Endothelial cell of umbilical vein (primary cell): ENCODE data around the gene SYNDIG1. TPM values are rescaled to one million over a fixed set of nuclear protein-coding genes. Genes with fewer than 3 reads are reported as not detected.

Experiments used
- BruUV-seq: library from RNA; stranded (reverse); fragments of 400-500 nt; replicated peaks from 2 replicates; lab custom pipeline; 2021; lab: Mats Ljungman, UMichigan
- CTCF ChIA-PET: fragments of 300-600, 350-600 bp; sonication (Branson Sonifier 250); formaldehyde crosslinking; loops from one replicate; lab custom pipeline; 2021; ENCODE audit warnings: antibody characterized with exemption, inconsistent platforms; lab: Charles Lee
- POLR2A ChIA-PET: fragments of 300-600, 350-600 bp; sonication (Branson Sonifier 250); formaldehyde crosslinking; loops from one replicate; lab custom pipeline; 2021; ENCODE audit warnings: antibody characterized with exemption, inconsistent platforms; lab: Charles Lee
- DNase-seq: peaks from one replicate; pipeline ENCODE4 v3.0.0-alpha.2; 2011; ENCODE audit warnings: low read depth, low spot score
- FAIRE-seq: peaks from 2 replicates; lab custom pipeline; 2011; peaks lifted over from hg19 to GRCh38; lab: Jason Lieb, UNC
- H2AFZ ChIP-seq: 2 replicates; pipeline ENCODE4 v1.6.0; 2012; ENCODE audit warnings: low read depth, low read length, control low read depth, inconsistent platforms
- H3K27ac ChIP-seq: 2 replicates; pipeline ENCODE4 v1.5.1; 2011; ENCODE audit warnings: low read depth, mild to moderate bottlenecking, control low read depth, low read length, moderate library complexity; ENCODE audit not compliant: insufficient read depth
- H3K27me3 ChIP-seq, 2 experiments: 2 replicates each; pipeline versions ENCODE4 v1.6.0 to v1.6.1; 2011; ENCODE audit warnings: low read length in 2 of 2, mixed read lengths in 1 of 2; ENCODE audit not compliant: control insufficient read depth in 2 of 2, insufficient read depth in 2 of 2
- H3K36me3 ChIP-seq, 2 experiments: 2 replicates in 1 of 2; 3 replicates in 1 of 2; pipeline ENCODE4 v1.5.1; 2011; ENCODE audit warnings: low read length in 2 of 2, mild to moderate bottlenecking in 1 of 2, moderate library complexity in 1 of 2; ENCODE audit not compliant: control insufficient read depth in 2 of 2, insufficient read depth in 2 of 2; ENCODE audit errors: extremely low read depth in 1 of 2
- H3K4me1 ChIP-seq: 3 replicates; pipeline ENCODE4 v1.5.1; 2011; ENCODE audit warnings: mild to moderate bottlenecking, low read length; ENCODE audit not compliant: control insufficient read depth, insufficient read depth; ENCODE audit errors: extremely low read depth
- H3K4me2 ChIP-seq: 2 replicates; pipeline ENCODE4 v1.6.1; 2011; ENCODE audit warnings: low read length, control low read depth, mixed read lengths; ENCODE audit not compliant: insufficient read depth
- H3K4me3 ChIP-seq, 3 experiments: fragments of 200-600 bp in 1 of 3; sonication (generic), shearing (Covaris generic) in 1 of 3; replicated peaks in 1 of 3; 2 replicates each; pipeline ENCODE4 v1.5.1; 2011 to 2016; ENCODE audit warnings: control low read depth in 3 of 3, low read length in 3 of 3, mild to moderate bottlenecking in 2 of 3, inconsistent platforms in 1 of 3, low read depth in 1 of 3, moderate library complexity in 1 of 3; ENCODE audit not compliant: insufficient read depth in 1 of 3
- H3K79me2 ChIP-seq: 2 replicates; pipeline ENCODE4 v1.6.0; 2012; ENCODE audit warnings: low read length, inconsistent platforms; ENCODE audit not compliant: control insufficient read depth, insufficient read depth
- H3K9ac ChIP-seq: replicated peaks from 2 replicates; pipeline ENCODE3; 2011; ENCODE audit warnings: low read length, control low read depth; ENCODE audit not compliant: insufficient read depth; ENCODE audit errors: extremely low read depth
- H3K9me1 ChIP-seq: replicated peaks from 3 replicates; pipeline ENCODE4 v1.6.0; 2011; ENCODE audit warnings: mild to moderate bottlenecking, low read length; ENCODE audit not compliant: control insufficient read depth, insufficient read depth; ENCODE audit errors: extremely low read depth
- H3K9me3 ChIP-seq: replicated peaks from 2 replicates; pipeline ENCODE4 v1.5.1; 2012; ENCODE audit warnings: low read length, inconsistent platforms; ENCODE audit not compliant: control insufficient read depth, insufficient read depth
- H4K20me1 ChIP-seq: replicated peaks from 2 replicates; pipeline ENCODE3; 2011; ENCODE audit warnings: mild to moderate bottlenecking, low read length; ENCODE audit not compliant: control insufficient read depth, insufficient read depth; ENCODE audit errors: extremely low read depth
- EZH2 ChIP-seq: IDR thresholded peaks from 2 replicates; pipeline ENCODE4 v1.6.1; 2012; ENCODE audit warnings: borderline replicate concordance, low read depth, mild to moderate bottlenecking, moderate library complexity, low read length, inconsistent platforms; ENCODE audit not compliant: severe bottlenecking
- FOS ChIP-seq: IDR thresholded peaks from 2 replicates; pipeline ENCODE4 v1.6.1; 2011; ENCODE audit warnings: mild to moderate bottlenecking, low read length, moderate library complexity, borderline replicate concordance; ENCODE audit not compliant: insufficient read depth
- GATA2 ChIP-seq: IDR thresholded peaks from 2 replicates; pipeline ENCODE4 v1.7.0; 2011; ENCODE audit warnings: low read depth, mild to moderate bottlenecking, moderate library complexity, mixed read lengths, low read length; ENCODE audit not compliant: insufficient read length, insufficient read depth
- JUN ChIP-seq: IDR thresholded peaks from 2 replicates; pipeline ENCODE4 v1.6.1; 2011; ENCODE audit warnings: borderline replicate concordance, low read depth; ENCODE audit not compliant: insufficient read length, insufficient read depth
- MYC ChIP-seq: IDR thresholded peaks from one replicate; pipeline ENCODE4 v1.6.1; 2011; ENCODE audit warnings: mild to moderate bottlenecking, low read depth, low read length
- POLR2A ChIP-seq: IDR thresholded peaks from 2 replicates; pipeline ENCODE4 v1.6.1; 2012; ENCODE audit warnings: low read depth, mild to moderate bottlenecking, control low read depth, low read length
- POLR2AphosphoS5 ChIP-seq: IDR thresholded peaks from 2 replicates; pipeline ENCODE4 v1.6.1; 2012; ENCODE audit warnings: low read depth, mild to moderate bottlenecking, control low read depth, low read length, moderate library complexity; ENCODE audit not compliant: insufficient read depth
- dilution Hi-C: fragments of 300-500 bp; cut with MboI; formaldehyde crosslinking; loops from one replicate; pipeline ENCODE4 v1.15.0; 2019; ENCODE audit warnings: low sequenced_read_pairs; ENCODE audit not compliant: extremely low pct_ligation_motif_present
- intact Hi-C: fragments of 100-400 bp; cut with micrococcal nuclease; formaldehyde crosslinking; loops from one replicate; pipeline ENCODE4 v1.10.0; 2022
- polyA plus RNA-seq, 4 experiments: library from polyadenylated mRNA; depleted of rRNA in 3 of 4; stranded (reverse) in 3 of 4; unstranded in 1 of 4; fragments of >200 nt; gene quantifications; 2 replicates each; pipeline versions ENCODE4 v1.2.1 to v1.2.3, GENCODE V29; 2011 to 2012; ENCODE audit warnings: missing spikeins in 1 of 4
- total RNA-seq: library from RNA; stranded (reverse); gene quantifications from 2 replicates; pipeline ENCODE4 v1.2.3, GENCODE V29; 2021
- TF ChIP-seq, protein P1 (sequence below), 2 donors: IDR thresholded peaks; 1 replicate in 1 of 2; 2 replicates in 1 of 2; pipeline ENCODE4 v1.5.1; 2011; ENCODE audit warnings: low read length in 2 of 2, mild to moderate bottlenecking in 2 of 2, moderate library complexity in 2 of 2, control low read depth in 1 of 2, inconsistent platforms in 1 of 2, low read depth in 1 of 2; ENCODE audit not compliant: insufficient read depth in 1 of 2; ENCODE audit errors: extremely low read depth in 1 of 2
- TF ChIP-seq, protein P2 (sequence below): IDR thresholded peaks from 2 replicates; pipeline ENCODE4 v1.6.1; 2011; ENCODE audit not compliant: insufficient read depth, insufficient read length

SYNDIG1 gene
- total and polyA plus RNA-seq, 2 donors (not counting 3 experiments of a cell fraction or from before 2014, with no cell fraction given), result not detected

DNA sequence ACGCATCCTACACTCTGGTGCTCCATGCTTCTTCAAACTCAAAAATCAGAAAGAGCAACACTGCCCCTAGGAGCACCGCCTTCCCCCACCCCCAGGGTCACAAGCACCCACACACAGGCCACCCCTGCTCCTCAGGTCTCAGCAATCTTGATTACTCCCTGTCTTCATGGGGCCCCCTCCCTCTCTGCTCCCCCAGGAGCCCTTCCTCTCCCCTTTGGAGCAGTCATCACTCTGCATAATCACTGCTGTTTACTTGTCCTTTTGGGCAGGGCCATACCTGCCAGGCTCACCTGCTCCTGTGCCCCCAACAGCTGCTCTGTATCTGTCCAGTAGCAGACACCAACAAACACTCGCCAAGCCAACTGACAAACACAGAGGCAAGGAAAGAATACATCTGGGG lies 7.6 kb upstream of the SYNDIG1 start:
- Histone ChIP-seq H3K4me3 (no peak overlapping the region), H3K27ac (no peak overlapping the region), H3K79me2 (no peaks in the 10 kb centered on the region), H3K4me2 (no peak overlapping the region), H3K4me1 (no peaks in the 10 kb centered on the region), H3K36me3 (no peaks in the 10 kb centered on the region), H3K9ac (no peak overlapping the region), H4K20me1 (no peaks in the 10 kb centered on the region), H3K9me3 (no peaks in the 10 kb centered on the region), H3K27me3 (no peaks in the 10 kb centered on the region), H2AFZ (no peak overlapping the region), H3K9me1 (no peaks in the 10 kb centered on the region)
- POLR2A ChIA-PET, result no interaction called here
- no peak for TF ChIP-seq MYC
- no peak for TF ChIP-seq POLR2AphosphoS5
- TF ChIP-seq JUN, result no peak
- TF ChIP-seq, protein P1, sequence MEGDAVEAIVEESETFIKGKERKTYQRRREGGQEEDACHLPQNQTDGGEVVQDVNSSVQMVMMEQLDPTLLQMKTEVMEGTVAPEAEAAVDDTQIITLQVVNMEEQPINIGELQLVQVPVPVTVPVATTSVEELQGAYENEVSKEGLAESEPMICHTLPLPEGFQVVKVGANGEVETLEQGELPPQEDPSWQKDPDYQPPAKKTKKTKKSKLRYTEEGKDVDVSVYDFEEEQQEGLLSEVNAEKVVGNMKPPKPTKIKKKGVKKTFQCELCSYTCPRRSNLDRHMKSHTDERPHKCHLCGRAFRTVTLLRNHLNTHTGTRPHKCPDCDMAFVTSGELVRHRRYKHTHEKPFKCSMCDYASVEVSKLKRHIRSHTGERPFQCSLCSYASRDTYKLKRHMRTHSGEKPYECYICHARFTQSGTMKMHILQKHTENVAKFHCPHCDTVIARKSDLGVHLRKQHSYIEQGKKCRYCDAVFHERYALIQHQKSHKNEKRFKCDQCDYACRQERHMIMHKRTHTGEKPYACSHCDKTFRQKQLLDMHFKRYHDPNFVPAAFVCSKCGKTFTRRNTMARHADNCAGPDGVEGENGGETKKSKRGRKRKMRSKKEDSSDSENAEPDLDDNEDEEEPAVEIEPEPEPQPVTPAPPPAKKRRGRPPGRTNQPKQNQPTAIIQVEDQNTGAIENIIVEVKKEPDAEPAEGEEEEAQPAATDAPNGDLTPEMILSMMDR (IDR thresholded peaks at IDR 0.05; ENCODE audit: extremely low read depth in 1 of 2, insufficient read depth in 1 of 2, low read depth in 1 of 2, low read length in 2 of 2), result no peak
- no peak for TF ChIP-seq EZH2
- TF ChIP-seq POLR2A, result no peak
- TF ChIP-seq, protein P2, sequence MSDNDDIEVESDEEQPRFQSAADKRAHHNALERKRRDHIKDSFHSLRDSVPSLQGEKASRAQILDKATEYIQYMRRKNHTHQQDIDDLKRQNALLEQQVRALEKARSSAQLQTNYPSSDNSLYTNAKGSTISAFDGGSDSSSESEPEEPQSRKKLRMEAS, result no peak
- TF ChIP-seq GATA2, result no peak
- TF ChIP-seq FOS, result no peak
- dilution Hi-C loops, result no loop called here
- CTCF ChIA-PET, result no interaction called here
- intact Hi-C loops, result no loop called here
- DNase-seq (no peak), FAIRE-seq (no peak)
- BruUV-seq, result no TSS peak
